ENCODE data around the gene INPP5A.

DNA sequence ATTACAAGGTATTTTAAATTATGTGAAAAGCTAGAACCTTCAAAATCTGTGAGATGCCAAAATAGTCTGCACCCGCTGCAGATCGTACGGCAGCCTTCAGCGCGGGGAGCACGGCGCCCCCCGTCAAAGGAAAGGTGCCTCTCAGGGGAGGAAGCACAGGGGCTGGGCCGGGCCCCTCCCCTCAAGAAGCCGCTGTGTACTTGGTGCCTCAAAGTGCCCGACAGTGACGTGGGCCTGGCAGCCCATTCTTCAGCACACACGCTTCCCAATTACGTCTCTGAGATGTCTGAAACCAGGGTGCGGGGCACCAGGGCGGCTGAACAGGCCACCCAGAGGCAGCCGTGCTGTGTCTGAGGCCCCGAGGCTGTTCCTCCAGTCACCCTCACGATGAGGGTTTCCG lies 116.1 kb downstream of the INPP5A start:
- TF ChIP-seq CREB1 (IDR thresholded peaks at IDR 0.05; ENCODE audit: low read depth), result no peak
- TF ChIP-seq POLR2A (IDR thresholded peaks at IDR 0.05; ENCODE audit: low read depth, low read length), result no peak
- TF ChIP-seq, protein P1, sequence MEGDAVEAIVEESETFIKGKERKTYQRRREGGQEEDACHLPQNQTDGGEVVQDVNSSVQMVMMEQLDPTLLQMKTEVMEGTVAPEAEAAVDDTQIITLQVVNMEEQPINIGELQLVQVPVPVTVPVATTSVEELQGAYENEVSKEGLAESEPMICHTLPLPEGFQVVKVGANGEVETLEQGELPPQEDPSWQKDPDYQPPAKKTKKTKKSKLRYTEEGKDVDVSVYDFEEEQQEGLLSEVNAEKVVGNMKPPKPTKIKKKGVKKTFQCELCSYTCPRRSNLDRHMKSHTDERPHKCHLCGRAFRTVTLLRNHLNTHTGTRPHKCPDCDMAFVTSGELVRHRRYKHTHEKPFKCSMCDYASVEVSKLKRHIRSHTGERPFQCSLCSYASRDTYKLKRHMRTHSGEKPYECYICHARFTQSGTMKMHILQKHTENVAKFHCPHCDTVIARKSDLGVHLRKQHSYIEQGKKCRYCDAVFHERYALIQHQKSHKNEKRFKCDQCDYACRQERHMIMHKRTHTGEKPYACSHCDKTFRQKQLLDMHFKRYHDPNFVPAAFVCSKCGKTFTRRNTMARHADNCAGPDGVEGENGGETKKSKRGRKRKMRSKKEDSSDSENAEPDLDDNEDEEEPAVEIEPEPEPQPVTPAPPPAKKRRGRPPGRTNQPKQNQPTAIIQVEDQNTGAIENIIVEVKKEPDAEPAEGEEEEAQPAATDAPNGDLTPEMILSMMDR (IDR thresholded peaks at IDR 0.05 in 2 of 3, conservative IDR thresholded peaks at IDR 0.05 in 1 of 3; ENCODE audit: control insufficient read depth in 2 of 3, extremely low read depth in 1 of 3, insufficient read depth in 1 of 3, low read depth in 3 of 3, low read length in 3 of 3), result no peak
- TF ChIP-seq, protein P2, sequence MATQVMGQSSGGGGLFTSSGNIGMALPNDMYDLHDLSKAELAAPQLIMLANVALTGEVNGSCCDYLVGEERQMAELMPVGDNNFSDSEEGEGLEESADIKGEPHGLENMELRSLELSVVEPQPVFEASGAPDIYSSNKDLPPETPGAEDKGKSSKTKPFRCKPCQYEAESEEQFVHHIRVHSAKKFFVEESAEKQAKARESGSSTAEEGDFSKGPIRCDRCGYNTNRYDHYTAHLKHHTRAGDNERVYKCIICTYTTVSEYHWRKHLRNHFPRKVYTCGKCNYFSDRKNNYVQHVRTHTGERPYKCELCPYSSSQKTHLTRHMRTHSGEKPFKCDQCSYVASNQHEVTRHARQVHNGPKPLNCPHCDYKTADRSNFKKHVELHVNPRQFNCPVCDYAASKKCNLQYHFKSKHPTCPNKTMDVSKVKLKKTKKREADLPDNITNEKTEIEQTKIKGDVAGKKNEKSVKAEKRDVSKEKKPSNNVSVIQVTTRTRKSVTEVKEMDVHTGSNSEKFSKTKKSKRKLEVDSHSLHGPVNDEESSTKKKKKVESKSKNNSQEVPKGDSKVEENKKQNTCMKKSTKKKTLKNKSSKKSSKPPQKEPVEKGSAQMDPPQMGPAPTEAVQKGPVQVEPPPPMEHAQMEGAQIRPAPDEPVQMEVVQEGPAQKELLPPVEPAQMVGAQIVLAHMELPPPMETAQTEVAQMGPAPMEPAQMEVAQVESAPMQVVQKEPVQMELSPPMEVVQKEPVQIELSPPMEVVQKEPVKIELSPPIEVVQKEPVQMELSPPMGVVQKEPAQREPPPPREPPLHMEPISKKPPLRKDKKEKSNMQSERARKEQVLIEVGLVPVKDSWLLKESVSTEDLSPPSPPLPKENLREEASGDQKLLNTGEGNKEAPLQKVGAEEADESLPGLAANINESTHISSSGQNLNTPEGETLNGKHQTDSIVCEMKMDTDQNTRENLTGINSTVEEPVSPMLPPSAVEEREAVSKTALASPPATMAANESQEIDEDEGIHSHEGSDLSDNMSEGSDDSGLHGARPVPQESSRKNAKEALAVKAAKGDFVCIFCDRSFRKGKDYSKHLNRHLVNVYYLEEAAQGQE (IDR thresholded peaks at IDR 0.05; ENCODE audit: low read depth, low read length), result no peak
- TF ChIP-seq FOXM1 (IDR thresholded peaks at IDR 0.05; ENCODE audit: low read depth, low read length), result no peak
- TF ChIP-seq, protein P3, sequence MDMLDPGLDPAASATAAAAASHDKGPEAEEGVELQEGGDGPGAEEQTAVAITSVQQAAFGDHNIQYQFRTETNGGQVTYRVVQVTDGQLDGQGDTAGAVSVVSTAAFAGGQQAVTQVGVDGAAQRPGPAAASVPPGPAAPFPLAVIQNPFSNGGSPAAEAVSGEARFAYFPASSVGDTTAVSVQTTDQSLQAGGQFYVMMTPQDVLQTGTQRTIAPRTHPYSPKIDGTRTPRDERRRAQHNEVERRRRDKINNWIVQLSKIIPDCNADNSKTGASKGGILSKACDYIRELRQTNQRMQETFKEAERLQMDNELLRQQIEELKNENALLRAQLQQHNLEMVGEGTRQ (IDR thresholded peaks at IDR 0.05; ENCODE audit: borderline replicate concordance, low read depth, low read length), result no peak
- TF ChIP-seq SP1 (IDR thresholded peaks at IDR 0.05; ENCODE audit: low read depth, low read length), result no peak
- TF ChIP-seq POLR2AphosphoS5 (IDR thresholded peaks at IDR 0.05; ENCODE audit: low read length), result no peak

Measured in GM12878 (cell line).